Measurements from ENCODE around the gene WDR20.
"Not testable (repeated sequence)": the region's sequence is repeated elsewhere in the genome, so short reads cannot be mapped to it uniquely, and the experiment has no call there.

The WDR20 gene

GRCh38 chr14:102164965-102165364 is 25.3 kb downstream of the WDR20 start:
- Histone ChIP-seq H3K36me3 (ENCODE audit: control insufficient read depth, insufficient read depth, low read length) (no peaks in the 10 kb centered on the region), H3K4me3 (replicated peaks; ENCODE audit: low read depth, low read length) (no peak overlapping the region), H3K27me3 (replicated peaks; ENCODE audit: control insufficient read depth, insufficient read depth, low read length) (no peaks in the 10 kb centered on the region)
- no peak for TF ChIP-seq CTCF (IDR thresholded peaks at IDR 0.05; ENCODE audit: insufficient read depth, low read length, poor library complexity, severe bottlenecking)
- no peak for DNase-seq (ENCODE audit: extremely low read depth, insufficient read length)

- Histone ChIP-seq H3K27me3 (replicated peaks; ENCODE audit: control insufficient read depth, insufficient read depth, low read length) (no peaks in the 10 kb centered on the region), H3K4me3 (replicated peaks; ENCODE audit: low read depth, low read length) (no peak overlapping the region), H3K36me3 (ENCODE audit: control insufficient read depth, insufficient read depth, low read length) (no peaks in the 10 kb centered on the region)
- no peak for DNase-seq (ENCODE audit: extremely low read depth, insufficient read length)
- no peak for TF ChIP-seq CTCF (IDR thresholded peaks at IDR 0.05; ENCODE audit: insufficient read depth, low read length, poor library complexity, severe bottlenecking)
Observed at GRCh38 chr14:102170061-102170460, 30.4 kb downstream of the WDR20 start.

- no peak for TF ChIP-seq CTCF (IDR thresholded peaks at IDR 0.05; ENCODE audit: insufficient read depth, low read length, poor library complexity, severe bottlenecking)
- Histone ChIP-seq H3K36me3 (ENCODE audit: control insufficient read depth, insufficient read depth, low read length) (no peaks in the 10 kb centered on the region), H3K4me3 (replicated peaks; ENCODE audit: low read depth, low read length) (no peak overlapping the region), H3K27me3 (replicated peaks; ENCODE audit: control insufficient read depth, insufficient read depth, low read length) (no peaks in the 10 kb centered on the region)
- no peak for DNase-seq (ENCODE audit: extremely low read depth, insufficient read length)
Observed at GRCh38 chr14:102171173-102172020, 31.7 kb downstream of the WDR20 start.

- not testable (repeated sequence) for H3K36me3 ChIP-seq (ENCODE audit: control insufficient read depth, insufficient read depth, low read length); H3K4me3 ChIP-seq (replicated peaks; ENCODE audit: low read depth, low read length); H3K27me3 ChIP-seq (replicated peaks; ENCODE audit: control insufficient read depth, insufficient read depth, low read length); DNase-seq (ENCODE audit: extremely low read depth, insufficient read length)
Observed at GRCh38 chr14:102172021-102172272, 32.2 kb downstream of the WDR20 start.

GRCh38 chr14:102172721-102173120 is 33.0 kb downstream of the WDR20 start:
- DNase-seq (ENCODE audit: extremely low read depth, insufficient read length); H3K27me3 ChIP-seq (replicated peaks; ENCODE audit: control insufficient read depth, insufficient read depth, low read length): not testable (repeated sequence)

GRCh38 chr14:102177161-102177560 is 37.5 kb downstream of the WDR20 start:
- H3K27me3 ChIP-seq (replicated peaks; ENCODE audit: control insufficient read depth, insufficient read depth, low read length) = no peaks in the 10 kb centered on the region
- H3K4me3 ChIP-seq (replicated peaks; ENCODE audit: low read depth, low read length) = no peak overlapping the region
- no peak for DNase-seq (ENCODE audit: extremely low read depth, insufficient read length)
- no peaks in the 10 kb centered on the region; the same call in 1 of the 2 replicates for H3K36me3 ChIP-seq (ENCODE audit: control insufficient read depth, insufficient read depth, low read length)
- TF ChIP-seq CTCF (IDR thresholded peaks at IDR 0.05; ENCODE audit: insufficient read depth, low read length, poor library complexity, severe bottlenecking) = no peak

More at GRCh38 chr14:102172721-102173120, 33.0 kb downstream of the WDR20 start:
- not testable (repeated sequence) for H3K36me3 ChIP-seq (ENCODE audit: control insufficient read depth, insufficient read depth, low read length); H3K4me3 ChIP-seq (replicated peaks; ENCODE audit: low read depth, low read length)

- no peak for DNase-seq (ENCODE audit: extremely low read depth, insufficient read length)
- no peak overlapping the region for H3K4me3 ChIP-seq (replicated peaks; ENCODE audit: low read depth, low read length)
Observed at GRCh38 chr14:102178806-102179205, 39.1 kb downstream of the WDR20 start.

More at GRCh38 chr14:102178806-102179205, 39.1 kb downstream of the WDR20 start:
- H3K36me3 ChIP-seq (ENCODE audit: control insufficient read depth, insufficient read depth, low read length) = no peaks in the 10 kb centered on the region; the same call in 1 of the 2 replicates
- TF ChIP-seq CTCF (IDR thresholded peaks at IDR 0.05; ENCODE audit: insufficient read depth, low read length, poor library complexity, severe bottlenecking) = no peak
- H3K27me3 ChIP-seq (replicated peaks; ENCODE audit: control insufficient read depth, insufficient read depth, low read length) = no peaks in the 10 kb centered on the region

Data from GM06990 (cell line).